ENCODE measurements around the gene CENPN.
A peak's percentile ranks its signal among the peaks of the same experiment; 100 is the strongest.

The CENPN gene

DNA sequence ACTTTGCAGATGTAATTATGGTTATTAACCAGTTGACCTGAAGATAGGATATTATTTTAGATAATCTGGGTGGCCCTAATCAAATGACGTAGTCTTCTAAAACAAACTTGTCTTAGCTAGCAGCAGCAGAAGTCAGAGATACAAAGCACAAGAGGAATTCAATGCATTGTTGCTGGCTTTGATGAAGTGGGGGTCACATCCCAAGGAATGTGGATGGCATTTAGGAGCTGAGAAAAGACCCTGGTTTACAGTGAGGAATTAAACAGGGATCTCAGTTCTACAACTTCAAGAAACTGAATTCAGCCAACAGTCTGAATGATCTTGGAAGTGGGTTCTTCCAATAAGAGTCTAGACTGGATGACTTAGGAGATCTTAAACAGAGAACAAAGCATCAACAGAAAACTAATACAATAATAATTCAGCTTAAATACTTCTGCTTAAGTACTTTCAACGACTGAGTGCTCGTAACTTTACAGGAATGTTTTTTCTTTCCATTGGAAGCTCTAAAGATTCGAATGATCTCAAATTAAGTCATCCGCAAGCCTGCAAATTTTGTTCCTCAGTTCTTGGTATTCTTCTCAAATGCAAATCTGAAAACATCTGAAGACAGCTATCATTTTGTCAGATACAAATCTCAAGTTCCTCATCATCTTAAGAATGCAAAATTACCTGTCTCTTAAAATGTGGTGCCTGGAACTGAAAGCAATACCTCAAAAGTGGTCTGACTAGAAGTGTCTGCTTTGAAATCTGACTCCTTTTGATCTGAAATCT lies 66.7 kb downstream of the CENPN start:
- Histone ChIP-seq H3K4me3 (ENCODE audit: insufficient read depth, low read length, poor library complexity, severe bottlenecking) (no peak overlapping the region), H3K4me2 (ENCODE audit: low read depth, low read length, poor library complexity, severe bottlenecking) (no peak overlapping the region), H3K36me3 (ENCODE audit: low read length) (no peaks in the 10 kb centered on the region), H3K79me2 (ENCODE audit: insufficient read depth, low read length) (no peaks in the 10 kb centered on the region), H3K9me2 (replicated peaks; ENCODE audit: insufficient read depth, low read length) (no peaks in the 10 kb centered on the region), H3K27me3 (ENCODE audit: low read length) (no peaks in the 10 kb centered on the region), H2AFZ (ENCODE audit: low read depth, low read length, severe bottlenecking) (no peak overlapping the region), H4K20me1 (ENCODE audit: low read depth, low read length) (no peaks in the 10 kb centered on the region), H3F3A (ENCODE audit: insufficient read depth) (peaks cover 8% of the 10 kb centered on the region; the same call in 1 of the 2 replicates), H3K9ac (ENCODE audit: low read length) (no peak overlapping the region), H3K9me3 (ENCODE audit: insufficient read depth, low read length) (no peaks in the 10 kb centered on the region), H3K27ac (ENCODE audit: low read depth, low read length) (no peak overlapping the region)
- TF ChIP-seq, protein P1, sequence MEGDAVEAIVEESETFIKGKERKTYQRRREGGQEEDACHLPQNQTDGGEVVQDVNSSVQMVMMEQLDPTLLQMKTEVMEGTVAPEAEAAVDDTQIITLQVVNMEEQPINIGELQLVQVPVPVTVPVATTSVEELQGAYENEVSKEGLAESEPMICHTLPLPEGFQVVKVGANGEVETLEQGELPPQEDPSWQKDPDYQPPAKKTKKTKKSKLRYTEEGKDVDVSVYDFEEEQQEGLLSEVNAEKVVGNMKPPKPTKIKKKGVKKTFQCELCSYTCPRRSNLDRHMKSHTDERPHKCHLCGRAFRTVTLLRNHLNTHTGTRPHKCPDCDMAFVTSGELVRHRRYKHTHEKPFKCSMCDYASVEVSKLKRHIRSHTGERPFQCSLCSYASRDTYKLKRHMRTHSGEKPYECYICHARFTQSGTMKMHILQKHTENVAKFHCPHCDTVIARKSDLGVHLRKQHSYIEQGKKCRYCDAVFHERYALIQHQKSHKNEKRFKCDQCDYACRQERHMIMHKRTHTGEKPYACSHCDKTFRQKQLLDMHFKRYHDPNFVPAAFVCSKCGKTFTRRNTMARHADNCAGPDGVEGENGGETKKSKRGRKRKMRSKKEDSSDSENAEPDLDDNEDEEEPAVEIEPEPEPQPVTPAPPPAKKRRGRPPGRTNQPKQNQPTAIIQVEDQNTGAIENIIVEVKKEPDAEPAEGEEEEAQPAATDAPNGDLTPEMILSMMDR (IDR thresholded peaks at IDR 0.05; ENCODE audit: insufficient read depth, low read length, poor library complexity, severe bottlenecking): no peak
- TF ChIP-seq EZH2phosphoT487 (conservative IDR thresholded peaks at IDR 0.05; ENCODE audit: low read length): no peak

DNA sequence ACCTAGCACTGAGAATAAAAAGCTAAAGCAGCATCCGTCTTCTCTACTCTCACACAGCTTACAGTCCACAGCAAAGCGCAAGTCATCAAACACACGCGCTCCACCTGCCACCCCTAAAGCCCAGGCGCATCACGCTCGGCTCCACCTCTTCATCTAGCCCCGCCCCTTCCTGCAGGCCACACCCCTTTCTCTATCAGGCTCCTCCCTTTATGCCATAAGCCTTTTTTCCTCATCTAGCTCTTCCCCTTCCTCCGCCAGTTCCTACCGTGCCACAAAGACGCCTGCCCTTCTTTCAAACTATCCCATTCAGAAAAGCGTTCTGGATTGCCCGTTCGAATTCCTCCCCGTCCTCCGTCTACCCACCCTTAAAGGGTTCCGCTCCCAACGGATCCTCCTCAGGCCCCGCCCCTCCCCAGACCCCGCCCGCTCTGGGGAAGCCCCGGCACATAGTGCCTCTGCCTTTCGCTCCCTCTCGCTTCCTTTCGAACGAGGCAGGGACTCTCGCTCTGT lies 69.6 kb downstream of the CENPN start:
- Histone ChIP-seq H3K27me3 (ENCODE audit: low read length) (no peaks in the 10 kb centered on the region), H3K36me3 (ENCODE audit: low read length) (no peaks in the 10 kb centered on the region), H3K4me3 (ENCODE audit: insufficient read depth, low read length, poor library complexity, severe bottlenecking) (peak overlapping the region; percentile 78), H3K9me3 (ENCODE audit: insufficient read depth, low read length) (no peaks in the 10 kb centered on the region), H2AFZ (ENCODE audit: low read depth, low read length, severe bottlenecking) (peak overlapping the region; percentile 96), H3K4me2 (ENCODE audit: low read depth, low read length, poor library complexity, severe bottlenecking) (peak overlapping the region; percentile 90), H3K9me2 (replicated peaks; ENCODE audit: insufficient read depth, low read length) (no peaks in the 10 kb centered on the region), H4K20me1 (ENCODE audit: low read depth, low read length) (no peaks in the 10 kb centered on the region), H3K27ac (ENCODE audit: low read depth, low read length) (peak overlapping the region; percentile 55), H3K79me2 (ENCODE audit: insufficient read depth, low read length) (no peaks in the 10 kb centered on the region), H3K9ac (ENCODE audit: low read length) (peak overlapping the region; percentile 66), H3F3A (ENCODE audit: insufficient read depth) (peaks cover 8% of the 10 kb centered on the region; the same call in 1 of the 2 replicates)
- TF ChIP-seq, protein P1 (IDR thresholded peaks at IDR 0.05; ENCODE audit: insufficient read depth, low read length, poor library complexity, severe bottlenecking): no peak

DNA sequence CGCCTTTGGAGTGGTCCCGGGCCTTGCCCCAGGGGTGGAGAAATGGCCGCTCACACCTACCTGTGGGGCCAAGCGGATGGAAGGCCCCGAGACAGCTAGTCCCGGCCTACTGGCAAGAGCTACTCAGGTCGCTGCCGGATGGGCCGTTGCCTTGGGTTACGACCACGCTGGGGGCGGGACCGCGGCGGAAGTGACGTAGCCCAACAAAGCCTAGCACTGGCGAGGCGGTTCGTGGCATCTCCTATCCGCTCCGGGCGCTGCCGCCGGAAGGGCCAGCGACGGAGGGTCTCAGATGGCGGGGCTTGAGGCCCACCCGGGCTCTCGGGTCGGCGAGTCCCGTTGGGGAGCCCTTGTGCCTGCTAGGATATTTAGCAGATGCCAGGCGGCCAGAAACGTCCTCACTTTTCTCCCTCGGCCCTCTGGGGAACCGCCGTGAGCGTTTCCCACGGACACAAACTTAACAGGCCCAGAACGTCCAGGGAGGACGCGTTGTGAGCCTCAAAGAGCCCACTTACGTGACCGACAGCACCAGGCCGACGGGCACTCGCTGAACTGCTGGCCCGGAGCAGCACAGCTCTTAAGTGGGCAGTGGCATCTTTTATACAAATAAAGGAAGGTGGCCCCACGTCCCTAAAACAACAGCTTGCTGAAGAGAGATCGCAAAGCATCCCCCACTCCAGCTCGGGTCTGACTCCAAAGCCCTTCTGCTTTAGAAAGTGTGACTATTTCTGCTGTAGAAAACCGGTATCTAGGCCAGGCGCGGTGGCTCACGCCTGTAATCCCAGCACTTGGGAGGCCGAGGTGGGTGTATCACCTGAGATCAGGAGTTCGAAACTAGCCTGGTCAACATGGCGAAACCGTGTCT lies 70.3 kb downstream of the CENPN start, which contains the start of gene C16orf46:
Gene C16orf46, minus strand, starts transcription at position 163 of the 865 bp plus-strand sequence. CDS start 13,283 bp downstream, outside the sequence.
- peak within 1 kb of the TSS; percentile 78 for H3K4me3 ChIP-seq (ENCODE audit: insufficient read depth, low read length, poor library complexity, severe bottlenecking)
- no peaks in the 10 kb centered on the region for H3K9me2 ChIP-seq (replicated peaks; ENCODE audit: insufficient read depth, low read length)
- peaks cover 8% of the 10 kb centered on the region; the same call in 1 of the 2 replicates for H3F3A ChIP-seq (ENCODE audit: insufficient read depth)
- H3K9me3 ChIP-seq (ENCODE audit: insufficient read depth, low read length): no peaks in the 10 kb centered on the region
- no peaks in the 10 kb centered on the region for H4K20me1 ChIP-seq (ENCODE audit: low read depth, low read length)
- peak within 1 kb of the TSS; percentile 90 for H3K4me2 ChIP-seq (ENCODE audit: low read depth, low read length, poor library complexity, severe bottlenecking)
- H3K27ac ChIP-seq (ENCODE audit: low read depth, low read length): peak within 1 kb of the TSS; percentile 55
- no peaks in the 10 kb centered on the region for H3K79me2 ChIP-seq (ENCODE audit: insufficient read depth, low read length)
- peak within 1 kb of the TSS; percentile 96 for H2AFZ ChIP-seq (ENCODE audit: low read depth, low read length, severe bottlenecking)
- H3K27me3 ChIP-seq (ENCODE audit: low read length): no peaks in the 10 kb centered on the region
- H3K36me3 ChIP-seq (ENCODE audit: low read length): no peaks in the 10 kb centered on the region
- TF ChIP-seq, protein P1 (IDR thresholded peaks at IDR 0.05; ENCODE audit: insufficient read depth, low read length, poor library complexity, severe bottlenecking): no peak
- no peak for TF ChIP-seq EZH2phosphoT487 (conservative IDR thresholded peaks at IDR 0.05; ENCODE audit: low read length)
- peak within 1 kb of the TSS; percentile 66 for H3K9ac ChIP-seq (ENCODE audit: low read length)

All from SU-DHL-6 (cell line).